ENCODE measurements around the gene AARS1.
"Not testable (repeated sequence)": the region's sequence is repeated elsewhere in the genome, so short reads cannot be mapped to it uniquely, and the experiment has no call there.

Gene AARS1

GRCh38 chr16:70223216-70223615 is 66.1 kb downstream of the AARS1 start:
- not testable (repeated sequence) for DNase-seq

GRCh38 chr16:70222574-70222973 is 66.7 kb downstream of the AARS1 start:
- not testable (repeated sequence) for DNase-seq

- not testable (repeated sequence) for DNase-seq
Measured at GRCh38 chr16:70218586-70218985, 70.7 kb downstream of the AARS1 start.

GRCh38 chr16:70206382-70206781 is 82.9 kb downstream of the AARS1 start:
- not testable (repeated sequence) for DNase-seq

GRCh38 chr16:70204668-70205405 is 84.5 kb downstream of the AARS1 start:
- not testable (repeated sequence) for DNase-seq

GRCh38 chr16:70204010-70204409 is 85.3 kb downstream of the AARS1 start:
- DNase-seq, result not testable (repeated sequence)

GRCh38 chr16:70203508-70203907 is 85.8 kb downstream of the AARS1 start:
- not testable (repeated sequence) for DNase-seq

Data from activated CD4-positive, alpha-beta T cell treated with anti-CD3 and anti-CD28 coated beads for 1 hour (primary cell).